SU-DHL-6 (cell line): ENCODE measurements around the gene KDM2A.
"Not testable (repeated sequence)": the region's sequence is repeated elsewhere in the genome, so short reads cannot be mapped to it uniquely, and the experiment has no call there.

Source experiments
- H2AFZ ChIP-seq: fragments of 200-600 bp; sonication (generic); 2 replicates; pipeline ENCODE4 v1.6.1; 2014; ENCODE audit warnings: low read depth, mild to moderate bottlenecking, moderate library complexity, mixed read lengths, antibody characterized with exemption, low read length; ENCODE audit not compliant: severe bottlenecking
- H3F3A ChIP-seq: fragments of 200-600 bp; shearing (Covaris generic); 2 replicates; pipeline ENCODE4 v1.6.0; 2016; ENCODE audit warnings: antibody characterized with exemption, mild to moderate bottlenecking; ENCODE audit not compliant: insufficient read depth
- H3K27ac ChIP-seq: fragments of 200-600 bp; sonication (generic); 2 replicates; pipeline ENCODE4 v1.5.1; 2016; ENCODE audit warnings: low read depth, mild to moderate bottlenecking, low read length, moderate library complexity, mixed read lengths
- H3K27me3 ChIP-seq: fragments of 200-600 bp; sonication (generic), shearing (Covaris generic); 2 replicates; pipeline ENCODE4 v1.6.0; 2014; ENCODE audit warnings: mild to moderate bottlenecking, low read length
- H3K36me3 ChIP-seq: fragments of 200-600 bp; sonication (generic); 2 replicates; pipeline ENCODE4 v1.6.1; 2014; ENCODE audit warnings: mild to moderate bottlenecking, low read length, mixed read lengths
- H3K4me2 ChIP-seq: fragments of 300-600, 200-600 bp; shearing (Covaris generic), sonication (generic); 2 replicates; pipeline ENCODE4 v1.6.0; 2014; ENCODE audit warnings: low read length, low read depth, mild to moderate bottlenecking; ENCODE audit not compliant: poor library complexity, severe bottlenecking
- H3K4me3 ChIP-seq: fragments of 200-600 bp; sonication (generic); 2 replicates; pipeline ENCODE4 v1.5.1; 2014; ENCODE audit warnings: antibody characterized with exemption, low read length, mild to moderate bottlenecking, mixed read lengths; ENCODE audit not compliant: insufficient read depth, poor library complexity, severe bottlenecking
- H3K79me2 ChIP-seq: fragments of 200-600 bp; sonication (generic); 2 replicates; pipeline ENCODE4 v1.6.1; 2014; ENCODE audit warnings: mild to moderate bottlenecking, low read length, moderate library complexity; ENCODE audit not compliant: insufficient read depth
- H3K9ac ChIP-seq: fragments of 200-600 bp; sonication (generic); 2 replicates; pipeline ENCODE4 v1.7.0; 2014; ENCODE audit warnings: mild to moderate bottlenecking, low read length
- H3K9me2 ChIP-seq: fragments of 200-600 bp; sonication (generic); replicated peaks from 2 replicates; pipeline ENCODE4 v1.6.1; 2014; ENCODE audit warnings: low read length; ENCODE audit not compliant: insufficient read depth
- H3K9me3 ChIP-seq: fragments of 200-600 bp; sonication (generic); 2 replicates; pipeline ENCODE4 v1.6.1; 2014; ENCODE audit warnings: low read length, mixed read lengths; ENCODE audit not compliant: insufficient read depth
- H4K20me1 ChIP-seq: fragments of 200-600 bp; sonication (generic); 2 replicates; pipeline ENCODE4 v1.6.1; 2014; ENCODE audit warnings: low read depth, mild to moderate bottlenecking, antibody characterized with exemption, low read length, moderate library complexity, mixed read lengths
- CTCF ChIP-seq: fragments of 200-600 bp; sonication (generic); IDR thresholded peaks from one replicate; pipeline ENCODE4 v1.5.1; 2017; ENCODE audit warnings: antibody characterized with exemption, mild to moderate bottlenecking, low read length, moderate library complexity; ENCODE audit not compliant: insufficient read depth, poor library complexity, severe bottlenecking
- EZH2phosphoT487 ChIP-seq: fragments of 200-600 bp; sonication (generic), shearing (Covaris generic); conservative IDR thresholded peaks from 2 replicates; pipeline ENCODE4 v1.6.1; 2018; ENCODE audit warnings: mild to moderate bottlenecking, antibody characterized with exemption, low read length, moderate library complexity, mixed read lengths

The KDM2A gene

GRCh38 chr11:67230406-67230805 lies 111.3 kb downstream of the KDM2A start:
- no peaks in the 10 kb centered on the region for H3F3A ChIP-seq
- no peak overlapping the region for H3K4me2 ChIP-seq
- no peak overlapping the region for H3K9ac ChIP-seq
- H2AFZ ChIP-seq, result no peak overlapping the region
- no peak for TF ChIP-seq CTCF
- TF ChIP-seq EZH2phosphoT487, result no peak
- no peaks in the 10 kb centered on the region for H3K9me2 ChIP-seq
- no peak overlapping the region for H3K4me3 ChIP-seq
- H3K9me3 ChIP-seq, result no peaks in the 10 kb centered on the region
- H3K36me3 ChIP-seq, result peaks cover 16% of the 10 kb centered on the region; the same call in 1 of the 2 replicates
- no peak overlapping the region for H3K27ac ChIP-seq
- H4K20me1 ChIP-seq, result no peaks in the 10 kb centered on the region
- no peaks in the 10 kb centered on the region for H3K27me3 ChIP-seq
- H3K79me2 ChIP-seq, result no peaks in the 10 kb centered on the region

- Histone ChIP-seq H3K4me3 (no peak overlapping the region), H2AFZ (no peak overlapping the region), H3K79me2 (no peaks in the 10 kb centered on the region), H3K27me3 (no peaks in the 10 kb centered on the region), H3K9me2 (no peaks in the 10 kb centered on the region), H3K27ac (no peak overlapping the region), H4K20me1 (no peaks in the 10 kb centered on the region), H3K4me2 (no peak overlapping the region), H3K36me3 (peaks cover 16% of the 10 kb centered on the region; the same call in 1 of the 2 replicates), H3K9ac (no peak overlapping the region), H3F3A (no peaks in the 10 kb centered on the region), H3K9me3 (no peaks in the 10 kb centered on the region)
- TF ChIP-seq EZH2phosphoT487, result no peak
- TF ChIP-seq CTCF, result no peak
These were observed 111.8 kb downstream of the KDM2A start for GRCh38 chr11:67230886-67231285.

GRCh38 chr11:67233584-67234190 lies 114.6 kb downstream of the KDM2A start:
- H3F3A ChIP-seq, result peaks cover 9% of the 10 kb centered on the region
- no peak for TF ChIP-seq EZH2phosphoT487
- TF ChIP-seq CTCF, result no peak
- no peaks in the 10 kb centered on the region for H4K20me1 ChIP-seq
- H3K9me3 ChIP-seq, result no peaks in the 10 kb centered on the region
- peaks cover 14% of the 10 kb centered on the region; the same call in 1 of the 2 replicates for H3K36me3 ChIP-seq
- H3K9ac ChIP-seq, result no peak overlapping the region
- no peaks in the 10 kb centered on the region for H3K27me3 ChIP-seq
- no peak overlapping the region for H3K4me3 ChIP-seq
- H3K79me2 ChIP-seq, result no peaks in the 10 kb centered on the region
- no peak overlapping the region for H3K4me2 ChIP-seq
- H3K9me2 ChIP-seq, result no peaks in the 10 kb centered on the region
- no peak overlapping the region for H3K27ac ChIP-seq
- no peak overlapping the region for H2AFZ ChIP-seq

- H2AFZ ChIP-seq, H3K36me3 ChIP-seq, H3K79me2 ChIP-seq, H3K9me3 ChIP-seq, H3K4me2 ChIP-seq, H4K20me1 ChIP-seq, H3K27me3 ChIP-seq, H3K27ac ChIP-seq, H3K4me3 ChIP-seq, H3K9ac ChIP-seq, H3K9me2 ChIP-seq: not testable (repeated sequence)
- H3F3A ChIP-seq, result peaks cover 17% of the 10 kb centered on the region
These were observed 115.5 kb downstream of the KDM2A start for GRCh38 chr11:67234571-67234970.
